WTC11 (cell line): ENCODE results near the gene MED27. TPM values are rescaled to one million over a fixed set of nuclear protein-coding genes. Genes with fewer than 3 reads are reported as not detected.

ENCODE experiments used
- ATAC-seq: fragments of 200-7000 bp; cut with Tn5 transposase; 2 replicates; pipeline ENCODE4 v1.10.0; 2021; ENCODE audit warnings: mild to moderate bottlenecking, moderate library complexity
- CTCF ChIA-PET: fragments of 300-600 bp; sonication (Branson Sonifier 250); formaldehyde crosslinking; loops from one replicate; lab custom pipeline; 2021; ENCODE audit warnings: antibody characterized with exemption; lab: Charles Lee
- POLR2A ChIA-PET: fragments of 350-600 bp; sonication (Branson Sonifier 250); formaldehyde crosslinking; loops from one replicate; lab custom pipeline; 2021; ENCODE audit warnings: antibody characterized with exemption; lab: Charles Lee
- DNase-seq: peaks from one replicate; pipeline ENCODE4 v3.0.0; 2021; ENCODE audit warnings: low spot score
- H3K27ac Mint-ChIP-seq: 2 replicates; pipeline ENCODE4 v1.8.0; 2021; ENCODE audit warnings: mixed read lengths
- H3K27me3 Mint-ChIP-seq: 2 replicates; pipeline ENCODE4 v1.8.0; 2021; ENCODE audit warnings: low read depth, mild to moderate bottlenecking, moderate library complexity, mixed read lengths
- H3K36me3 Mint-ChIP-seq: 2 replicates; pipeline ENCODE4 v1.8.0; 2021; ENCODE audit warnings: mixed read lengths
- H3K4me1 Mint-ChIP-seq: 2 replicates; pipeline ENCODE4 v1.8.0; 2022; ENCODE audit warnings: mixed read lengths
- H3K4me3 Mint-ChIP-seq: 2 replicates; pipeline ENCODE4 v1.8.0; 2021; ENCODE audit warnings: mild to moderate bottlenecking, moderate library complexity, mixed read lengths
- H3K9me3 Mint-ChIP-seq: 2 replicates; pipeline ENCODE4 v1.8.0; 2021; ENCODE audit warnings: mixed read lengths
- E2F4 ChIP-seq: sonication (generic); formaldehyde crosslinking; IDR thresholded peaks from 2 replicates; pipeline ENCODE4 v1.8.1; 2022; ENCODE audit warnings: low read depth, mild to moderate bottlenecking, moderate library complexity, missing genetic modification reagents, borderline replicate concordance
- FOXK1 ChIP-seq: sonication (generic); formaldehyde crosslinking; IDR thresholded peaks from 2 replicates; pipeline ENCODE4 v1.8.0; 2022; ENCODE audit warnings: mild to moderate bottlenecking, moderate library complexity, missing genetic modification reagents
- GABPB1 ChIP-seq: sonication (generic); formaldehyde crosslinking; IDR thresholded peaks from 2 replicates; pipeline ENCODE4 v1.8.1; 2023; ENCODE audit warnings: mild to moderate bottlenecking, missing genetic modification reagents
- GRHL2 ChIP-seq: fragments of 250-450 bp; sonication (Bioruptor Pico); IDR thresholded peaks from 2 replicates; pipeline ENCODE4 v1.8.0; 2022; ENCODE audit warnings: mild to moderate bottlenecking, moderate library complexity; ENCODE audit not compliant: insufficient replicate concordance, severe bottlenecking
- GTF2I ChIP-seq: fragments of 250-450 bp; sonication (Bioruptor Pico); conservative IDR thresholded peaks from 2 replicates; pipeline ENCODE4 v1.4.0; 2021; ENCODE audit warnings: mild to moderate bottlenecking
- IRF1 ChIP-seq: sonication (generic); formaldehyde crosslinking; IDR thresholded peaks from 2 replicates; pipeline ENCODE4 v1.8.0; 2023; ENCODE audit warnings: missing genetic modification reagents
- KAT7 ChIP-seq: sonication (generic); formaldehyde crosslinking; IDR thresholded peaks from 2 replicates; pipeline ENCODE4 v1.8.1; 2023; ENCODE audit warnings: missing genetic modification reagents, mild to moderate bottlenecking, borderline replicate concordance
- MAX ChIP-seq: sonication (generic); formaldehyde crosslinking; IDR thresholded peaks from 2 replicates; pipeline ENCODE4 v1.8.0; 2022; ENCODE audit warnings: mild to moderate bottlenecking, missing genetic modification reagents
- MLX ChIP-seq: sonication (generic); formaldehyde crosslinking; IDR thresholded peaks from 2 replicates; pipeline ENCODE4 v1.8.1; 2023; ENCODE audit warnings: mild to moderate bottlenecking, missing genetic modification reagents, moderate library complexity
- NFE2L1 ChIP-seq: sonication (generic); formaldehyde crosslinking; IDR thresholded peaks from 2 replicates; pipeline ENCODE4 v1.8.1; 2023; ENCODE audit warnings: missing genetic modification reagents
- NR2C2 ChIP-seq: sonication (generic); formaldehyde crosslinking; IDR thresholded peaks from 2 replicates; pipeline ENCODE4 v1.8.0; 2022; ENCODE audit warnings: mild to moderate bottlenecking, missing genetic modification reagents
- PREB ChIP-seq: sonication (generic); formaldehyde crosslinking; IDR thresholded peaks from 2 replicates; pipeline ENCODE4 v1.8.1; 2022; ENCODE audit warnings: mild to moderate bottlenecking, missing genetic modification reagents, moderate library complexity, borderline replicate concordance
- RELA ChIP-seq: sonication (generic); formaldehyde crosslinking; IDR thresholded peaks from 2 replicates; pipeline ENCODE4 v1.8.1; 2022; ENCODE audit warnings: missing genetic modification reagents, mild to moderate bottlenecking, borderline replicate concordance
- SMAD4 ChIP-seq: sonication (generic); formaldehyde crosslinking; IDR thresholded peaks from 2 replicates; pipeline ENCODE4 v1.8.0; 2022; ENCODE audit warnings: mild to moderate bottlenecking, missing genetic modification reagents
- STAT6 ChIP-seq: sonication (generic); formaldehyde crosslinking; conservative IDR thresholded peaks from 2 replicates; pipeline ENCODE4 v1.8.1; 2023; ENCODE audit warnings: mild to moderate bottlenecking, low read depth, missing genetic modification reagents, moderate library complexity
- TCF7 ChIP-seq: sonication (generic); formaldehyde crosslinking; IDR thresholded peaks from 2 replicates; pipeline ENCODE4 v1.8.0; 2022; ENCODE audit warnings: mild to moderate bottlenecking, low read depth, missing genetic modification reagents, moderate library complexity
- USF2 ChIP-seq: sonication (generic); formaldehyde crosslinking; IDR thresholded peaks from 2 replicates; pipeline ENCODE4 v1.8.1; 2023; ENCODE audit warnings: mild to moderate bottlenecking, missing genetic modification reagents, moderate library complexity
- ZNF121 ChIP-seq: sonication (generic); formaldehyde crosslinking; IDR thresholded peaks from 2 replicates; pipeline ENCODE4 v1.8.0; 2023; ENCODE audit warnings: missing genetic modification reagents
- ZNF219 ChIP-seq: sonication (generic); formaldehyde crosslinking; IDR thresholded peaks from 2 replicates; pipeline ENCODE4 v1.8.0; 2023; ENCODE audit warnings: missing genetic modification reagents, mild to moderate bottlenecking, borderline replicate concordance
- ZNF317 ChIP-seq: sonication (generic); formaldehyde crosslinking; IDR thresholded peaks from 2 replicates; pipeline ENCODE4 v1.8.1; 2023; ENCODE audit warnings: low read depth, mild to moderate bottlenecking, moderate library complexity, missing genetic modification reagents, borderline replicate concordance
- ZNF416 ChIP-seq: fragments of 250-450 bp; sonication (Bioruptor Pico); IDR thresholded peaks from 2 replicates; pipeline ENCODE4 v1.9.0; 2021; ENCODE audit warnings: mild to moderate bottlenecking, inconsistent platforms
- ZNF425 ChIP-seq: fragments of 250-450 bp; sonication (Bioruptor Pico); conservative IDR thresholded peaks from 2 replicates; pipeline ENCODE4 v1.9.0; 2021; ENCODE audit warnings: mild to moderate bottlenecking
- total RNA-seq: library from RNA; stranded (reverse); gene quantifications from 3 replicates; pipeline ENCODE4 v1.2.3, GENCODE V29; 2021

Gene MED27
- total RNA-seq, 1 experiment from 2014 or later, result 27.9 TPM

- no peak for TF ChIP-seq STAT6 (CRISPR knock-in tag)
- no peak for TF ChIP-seq ZNF219 (CRISPR knock-in tag)
- no peak for TF ChIP-seq TCF7 (CRISPR knock-in tag)
- no peak for TF ChIP-seq GRHL2
- no peak for TF ChIP-seq GTF2I (CRISPR knock-in tag)
- TF ChIP-seq USF2 (CRISPR knock-in tag), result no peak
- no peak for TF ChIP-seq ZNF425 (CRISPR knock-in tag)
- TF ChIP-seq NR2C2 (CRISPR knock-in tag), result no peak
- no peak for TF ChIP-seq MLX (CRISPR knock-in tag)
These were observed 228.3 kb downstream of the MED27 start (continued) for GRCh38 chr9:131851414-131851813.

GRCh38 chr9:131849391-131849790 lies 230.3 kb downstream of the MED27 start:
- H3K27me3 Mint-ChIP-seq, result no peaks in the 10 kb centered on the region
- H3K4me3 Mint-ChIP-seq, result no peak overlapping the region
- no peak for ATAC-seq
- H3K27ac Mint-ChIP-seq, result no peak overlapping the region; the same call in 1 of the 2 replicates
- peaks cover 14% of the 10 kb centered on the region for H3K4me1 Mint-ChIP-seq
- no peaks in the 10 kb centered on the region for H3K36me3 Mint-ChIP-seq
- no peak for DNase-seq
- H3K9me3 Mint-ChIP-seq, result no peaks in the 10 kb centered on the region
- ChIA-PET POLR2A (no interaction called here), CTCF (interaction anchor here (1.4 kb wide), 1 partner anchor 9 kb away, joined by 3 read pairs; no protein-coding TSS in a partner anchor)
- no peak for TF ChIP-seq PREB (CRISPR knock-in tag)
- no peak for TF ChIP-seq MLX (CRISPR knock-in tag)
- no peak for TF ChIP-seq ZNF121 (CRISPR knock-in tag)
- TF ChIP-seq SMAD4, result no peak
- TF ChIP-seq KAT7 (CRISPR knock-in tag), result no peak
- TF ChIP-seq ZNF317, result no peak
- TF ChIP-seq NFE2L1, result no peak
- TF ChIP-seq RELA (CRISPR knock-in tag), result no peak
- TF ChIP-seq MAX (CRISPR knock-in tag), result no peak
- no peak for TF ChIP-seq FOXK1
- no peak for TF ChIP-seq GABPB1 (CRISPR knock-in tag)
- TF ChIP-seq STAT6 (CRISPR knock-in tag), result no peak
- TF ChIP-seq IRF1 (CRISPR knock-in tag), result no peak
- no peak for TF ChIP-seq E2F4 (CRISPR knock-in tag)
- no peak for TF ChIP-seq ZNF416 (CRISPR knock-in tag)
